HG03378 (cell line): ENCODE data around the gene PKNOX2.

Experiments
- ATAC-seq: cut with Tn5 transposase; IDR thresholded peaks from one replicate; pipeline ENCODE4 v1.9.1; 2021; ENCODE audit warnings: mild to moderate bottlenecking, moderate library complexity; ENCODE audit not compliant: unreplicated experiment

PKNOX2 gene

GRCh38 chr11:125228993-125229392 is 64.4 kb downstream of the PKNOX2 start:
- no peak for ATAC-seq

- no peak for ATAC-seq
These were observed 65.4 kb downstream of the PKNOX2 start for GRCh38 chr11:125229916-125230315.

- ATAC-seq = no peak
These were observed 68.6 kb downstream of the PKNOX2 start for GRCh38 chr11:125233116-125233515.

- no peak for ATAC-seq
These were observed 69.3 kb downstream of the PKNOX2 start for GRCh38 chr11:125233736-125234275.

- ATAC-seq = no peak
These were observed 70.5 kb downstream of the PKNOX2 start for GRCh38 chr11:125235071-125235471.

- no peak for ATAC-seq
These were observed 71.7 kb downstream of the PKNOX2 start for GRCh38 chr11:125236072-125236825.

- ATAC-seq = no peak
These were observed 75.3 kb downstream of the PKNOX2 start for GRCh38 chr11:125239585-125240560.

- ATAC-seq = no peak
These were observed 76.6 kb downstream of the PKNOX2 start for GRCh38 chr11:125241104-125241503.

GRCh38 chr11:125242141-125242775 is 77.7 kb downstream of the PKNOX2 start:
- no peak for ATAC-seq

GRCh38 chr11:125244166-125244565 is 79.6 kb downstream of the PKNOX2 start:
- ATAC-seq = no peak

- ATAC-seq = no peak
These were observed 80.7 kb downstream of the PKNOX2 start for GRCh38 chr11:125245299-125245698.

- no peak for ATAC-seq
These were observed 82.9 kb downstream of the PKNOX2 start for GRCh38 chr11:125247431-125247830.

- ATAC-seq = no peak
These were observed 86.0 kb downstream of the PKNOX2 start for GRCh38 chr11:125250318-125251213.

GRCh38 chr11:125251214-125251545 is 86.6 kb downstream of the PKNOX2 start:
- ATAC-seq = no peak

GRCh38 chr11:125251956-125252355 is 87.4 kb downstream of the PKNOX2 start:
- no peak for ATAC-seq

- ATAC-seq = no peak
These were observed 88.7 kb downstream of the PKNOX2 start for GRCh38 chr11:125253289-125253688.

GRCh38 chr11:125253795-125254525 is 89.4 kb downstream of the PKNOX2 start:
- no peak for ATAC-seq

GRCh38 chr11:125256541-125257189 is 92.1 kb downstream of the PKNOX2 start:
- no peak for ATAC-seq

GRCh38 chr11:125257190-125257579 is 92.6 kb downstream of the PKNOX2 start:
- no peak for ATAC-seq
